Tibial nerve (tissue), 4 donors: Measurements from ENCODE around the gene NPR1. TPM values are rescaled to one million over a fixed set of nuclear protein-coding genes. Genes with fewer than 3 reads are reported as not detected.
"Not testable (repeated sequence)": the region's sequence is repeated elsewhere in the genome, so short reads cannot be mapped to it uniquely, and the experiment has no call there.

ENCODE experiments used
- DNase-seq, 2 donors: peaks; one replicate each; pipeline ENCODE4 v3.0.0-alpha.2; 2019; ENCODE audit warnings: low spot score in 2 of 2
- H3K27ac ChIP-seq, 4 donors: fragments of 200-600 bp; sonication (generic) in 3 of 4; one replicate each; pipeline ENCODE4 v1.5.1; 2017 to 2019; ENCODE audit warnings: mild to moderate bottlenecking in 1 of 4
- H3K27me3 ChIP-seq, 2 donors: fragments of 200-600 bp; sonication (generic) in 1 of 2; one replicate each; pipeline versions ENCODE4 v1.5.1 to v1.6.0; 2017 to 2019
- H3K36me3 ChIP-seq, 3 donors: fragments of 200-600 bp; sonication (generic); one replicate each; pipeline ENCODE4 v1.5.1; 2018 to 2019
- H3K4me1 ChIP-seq, 4 donors: fragments of 200-600 bp; sonication (generic) in 3 of 4; one replicate each; pipeline ENCODE4 v1.5.1; 2017 to 2019
- H3K4me3 ChIP-seq, 4 donors: fragments of 200-600 bp; sonication (generic) in 3 of 4; one replicate each; pipeline ENCODE4 v1.5.1; 2017 to 2019; ENCODE audit warnings: mild to moderate bottlenecking in 1 of 4, moderate library complexity in 1 of 4
- H3K9me3 ChIP-seq, 4 donors: fragments of 200-600 bp; sonication (generic) in 3 of 4; one replicate each; pipeline ENCODE4 v1.5.1; 2017 to 2019
- EP300 ChIP-seq, 2 donors: sonication (generic); formaldehyde crosslinking; IDR thresholded peaks; one replicate each; pipeline ENCODE4 v1.6.1; 2017; ENCODE audit warnings: antibody characterized with exemption in 2 of 2, mild to moderate bottlenecking in 1 of 2
- POLR2A ChIP-seq, 2 donors: fragments of 450-650 bp; IDR thresholded peaks; one replicate each; pipeline ENCODE4 v1.6.1; 2017; ENCODE audit warnings: antibody characterized with exemption in 2 of 2, mild to moderate bottlenecking in 2 of 2, moderate library complexity in 2 of 2
- WGBS, 2 donors: methylation state at CpG; one replicate each; pipeline ENCODE4 v1.1.5; 2018; 5-methylcytosine and 5-hydroxymethylcytosine counted together
- total RNA-seq, 4 donors: library from RNA; depleted of rRNA; stranded (reverse); fragments of >200 nt; gene quantifications; one replicate each; pipeline ENCODE4 v1.1.0, GENCODE V29; 2016
- TF ChIP-seq, protein P1 (sequence below), 5 experiments: fragments of 200-600 bp in 3 of 5; fragments of 450-650 bp in 2 of 5; sonication (generic) in 3 of 5; IDR thresholded peaks; one replicate each; pipeline ENCODE4 v1.5.1; 2016 to 2019; ENCODE audit warnings: antibody characterized with exemption in 5 of 5, mild to moderate bottlenecking in 3 of 5, moderate library complexity in 2 of 5

NPR1 gene
- total RNA-seq, 4 donors from 2014 or later, result 36.9 to 87.5 (median 58.4) TPM

DNA sequence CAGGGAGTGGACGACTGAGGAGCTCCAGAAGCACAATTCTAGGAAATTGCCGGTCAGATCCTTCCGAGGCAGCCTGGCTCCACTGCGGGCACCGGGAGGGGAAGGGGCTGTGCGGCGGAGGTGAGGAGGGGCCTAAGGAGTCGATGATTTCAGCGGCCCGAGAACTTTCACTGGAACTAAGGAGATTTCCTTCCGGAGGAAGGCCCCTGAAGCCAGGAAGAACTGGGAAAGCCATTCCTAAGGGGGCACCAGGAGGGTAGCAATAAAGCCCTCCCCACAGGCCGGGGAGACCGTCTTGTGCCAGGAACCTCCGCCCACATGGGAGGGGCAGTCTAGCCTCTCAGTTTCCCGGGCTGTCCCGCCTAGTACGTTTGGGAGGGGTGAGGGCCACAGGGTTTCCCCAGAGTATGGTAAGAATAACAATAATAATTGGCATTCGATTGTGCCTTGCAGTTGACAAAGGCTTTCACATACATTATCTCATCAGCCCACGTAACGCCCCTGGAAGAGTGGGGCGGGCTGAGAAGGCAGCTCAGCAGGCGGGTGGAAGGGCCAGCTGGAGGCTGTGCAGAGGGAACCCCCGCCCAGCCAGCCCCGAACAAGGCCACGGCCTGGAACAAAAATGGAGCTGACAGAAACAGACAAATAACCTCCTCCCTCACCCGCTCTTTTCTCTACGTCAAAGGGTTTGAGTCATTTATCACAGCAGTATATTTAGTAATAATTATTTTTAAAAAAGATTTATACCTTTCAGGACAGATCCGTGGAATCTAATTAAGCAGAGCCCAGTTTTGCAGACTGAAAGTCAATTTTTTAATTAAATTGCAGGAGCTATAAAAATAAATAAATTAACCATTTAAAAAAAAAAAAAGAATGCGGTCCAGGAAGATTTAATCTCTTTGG is 19.8 kb downstream of the NPR1 start:
- Histone ChIP-seq H3K27me3 (no peaks in the 10 kb centered on the region), H3K4me1 (peaks cover 0 to 20% (median 7%) of the 10 kb centered on the region in 4 donors), H3K9me3 (no peaks in the 10 kb centered on the region), H3K27ac (peak overlapping the region; percentile 38 to 79 (median 69)), H3K36me3 (peaks cover 0 to 3% (median 0%) of the 10 kb centered on the region in 3 donors), H3K4me3 (peak overlapping the region in 3 of 4 donors; percentile 11 to 32 (median 11))
- no peak for TF ChIP-seq POLR2A (IDR thresholded peaks at IDR 0.05)
- peak in 1 of 2 donors; percentile 33 for TF ChIP-seq EP300 (IDR thresholded peaks at IDR 0.05)
- peak; percentile 17 to 37 for DNase-seq
- WGBS, 2 donors, result 22 to 23% methylated on average over 29 of the region's 29 CpGs

DNA sequence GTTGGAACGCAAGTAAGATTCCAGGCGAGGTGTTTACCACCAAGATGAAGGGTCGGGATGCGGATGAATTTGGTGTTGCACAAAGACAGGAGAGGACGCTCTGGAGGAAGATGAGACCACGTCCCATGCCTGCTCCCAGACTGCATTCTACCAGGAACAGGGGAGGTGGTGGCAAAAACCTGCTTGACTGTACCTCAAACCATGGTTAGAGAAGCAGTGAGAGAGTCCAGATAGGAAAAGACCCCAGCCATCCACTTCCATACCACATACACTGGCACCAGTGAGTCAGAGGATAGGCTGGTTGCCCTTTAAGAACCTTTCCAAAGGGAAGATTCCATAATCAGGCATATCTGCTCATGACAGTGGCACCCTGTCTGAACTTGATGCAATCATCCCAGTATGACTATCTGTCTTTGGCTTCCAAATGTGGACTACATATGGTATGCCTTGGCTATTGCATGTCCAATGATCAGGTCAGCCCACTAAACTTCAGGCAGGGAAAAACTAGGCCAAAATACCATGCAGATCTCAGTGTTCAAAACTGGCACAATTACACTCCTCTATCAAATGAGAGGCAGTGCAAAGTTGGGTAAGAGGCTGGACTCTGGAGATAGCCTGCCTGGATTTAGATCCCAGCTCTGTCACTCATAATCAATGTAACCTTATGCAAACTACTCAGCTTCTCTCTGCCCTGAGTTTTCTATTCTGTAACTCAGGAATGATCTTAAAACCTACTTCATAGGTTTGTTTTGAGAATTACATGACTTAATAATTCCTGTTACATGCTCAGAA is 20.6 kb downstream of the NPR1 start:
- Histone ChIP-seq H3K27ac (peak overlapping the region in 1 of 4 donors; percentile 68), H3K4me3 (no peak overlapping the region), H3K4me1 (peaks cover 0 to 20% (median 7%) of the 10 kb centered on the region in 4 donors), H3K27me3 (no peaks in the 10 kb centered on the region), H3K9me3 (no peaks in the 10 kb centered on the region), H3K36me3 (no peaks in the 10 kb centered on the region)
- 92 to 97% methylated on average over 6 of the region's 6 CpGs for WGBS, 2 donors
- DNase-seq, result no peak
- TF ChIP-seq POLR2A (IDR thresholded peaks at IDR 0.05), result no peak
- TF ChIP-seq, protein P1, sequence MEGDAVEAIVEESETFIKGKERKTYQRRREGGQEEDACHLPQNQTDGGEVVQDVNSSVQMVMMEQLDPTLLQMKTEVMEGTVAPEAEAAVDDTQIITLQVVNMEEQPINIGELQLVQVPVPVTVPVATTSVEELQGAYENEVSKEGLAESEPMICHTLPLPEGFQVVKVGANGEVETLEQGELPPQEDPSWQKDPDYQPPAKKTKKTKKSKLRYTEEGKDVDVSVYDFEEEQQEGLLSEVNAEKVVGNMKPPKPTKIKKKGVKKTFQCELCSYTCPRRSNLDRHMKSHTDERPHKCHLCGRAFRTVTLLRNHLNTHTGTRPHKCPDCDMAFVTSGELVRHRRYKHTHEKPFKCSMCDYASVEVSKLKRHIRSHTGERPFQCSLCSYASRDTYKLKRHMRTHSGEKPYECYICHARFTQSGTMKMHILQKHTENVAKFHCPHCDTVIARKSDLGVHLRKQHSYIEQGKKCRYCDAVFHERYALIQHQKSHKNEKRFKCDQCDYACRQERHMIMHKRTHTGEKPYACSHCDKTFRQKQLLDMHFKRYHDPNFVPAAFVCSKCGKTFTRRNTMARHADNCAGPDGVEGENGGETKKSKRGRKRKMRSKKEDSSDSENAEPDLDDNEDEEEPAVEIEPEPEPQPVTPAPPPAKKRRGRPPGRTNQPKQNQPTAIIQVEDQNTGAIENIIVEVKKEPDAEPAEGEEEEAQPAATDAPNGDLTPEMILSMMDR (IDR thresholded peaks at IDR 0.05), result no peak
- TF ChIP-seq EP300 (IDR thresholded peaks at IDR 0.05), result no peak

DNA sequence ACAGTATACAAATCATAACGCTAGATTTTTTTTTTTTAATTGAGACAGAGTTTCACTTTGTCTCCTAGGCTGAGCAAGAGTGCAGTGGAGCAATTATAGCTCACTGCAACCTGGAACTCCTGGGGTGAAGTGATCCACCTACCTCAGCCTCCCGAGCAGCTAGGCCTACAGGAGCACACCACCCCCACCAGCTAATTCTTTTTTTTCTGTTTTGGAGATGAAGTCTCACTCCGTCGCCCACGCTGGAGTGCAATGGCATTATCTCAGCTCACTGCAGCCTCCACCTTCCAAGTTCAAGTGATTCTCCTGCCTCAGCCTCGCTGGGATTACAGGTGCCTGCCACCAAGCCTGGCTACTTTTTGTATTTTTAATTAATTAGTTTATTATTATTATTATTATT is 21.3 kb downstream of the NPR1 start:
- Histone ChIP-seq H3K4me1 (peaks cover 0 to 20% (median 7%) of the 10 kb centered on the region in 4 donors), H3K9me3 (no peaks in the 10 kb centered on the region), H3K36me3 (no peaks in the 10 kb centered on the region), H3K27me3 (no peaks in the 10 kb centered on the region), H3K27ac (no peak overlapping the region), H3K4me3 (no peak overlapping the region)
- 84 to 94% methylated on average over 6 of the region's 6 CpGs for WGBS, 2 donors
- TF ChIP-seq EP300 (IDR thresholded peaks at IDR 0.05), result no peak
- DNase-seq, result no peak

DNA sequence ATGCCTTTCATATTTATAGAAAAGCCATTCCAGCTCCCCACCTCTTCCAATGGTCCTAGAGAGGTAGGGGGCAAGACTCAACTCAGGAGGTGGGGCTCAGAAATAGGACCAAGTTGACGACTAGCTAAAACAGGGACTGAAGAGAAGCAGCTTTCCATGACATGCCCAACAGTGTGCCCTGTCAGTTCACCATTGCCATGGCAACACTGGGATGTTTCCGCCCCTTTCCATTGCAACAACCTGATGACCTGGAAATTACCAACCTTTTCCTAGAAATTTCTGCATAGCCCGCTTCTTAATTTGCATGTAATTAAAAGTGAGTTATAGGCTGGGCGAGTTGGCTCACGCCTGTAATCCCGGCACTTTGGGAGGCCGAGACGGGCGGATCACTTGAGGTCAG is 27.0 kb downstream of the NPR1 start:
- Histone ChIP-seq H3K27ac (no peak overlapping the region), H3K36me3 (no peaks in the 10 kb centered on the region), H3K27me3 (no peaks in the 10 kb centered on the region), H3K4me3 (no peak overlapping the region), H3K9me3 (no peaks in the 10 kb centered on the region), H3K4me1 (no peaks in the 10 kb centered on the region)
- 90 to 97% methylated on average over 9 of the region's 9 CpGs for WGBS, 2 donors
- TF ChIP-seq POLR2A (IDR thresholded peaks at IDR 0.05) (no peak), EP300 (IDR thresholded peaks at IDR 0.05) (no peak)
- TF ChIP-seq, protein P1 (IDR thresholded peaks at IDR 0.05), result no peak
- no peak for DNase-seq

DNA sequence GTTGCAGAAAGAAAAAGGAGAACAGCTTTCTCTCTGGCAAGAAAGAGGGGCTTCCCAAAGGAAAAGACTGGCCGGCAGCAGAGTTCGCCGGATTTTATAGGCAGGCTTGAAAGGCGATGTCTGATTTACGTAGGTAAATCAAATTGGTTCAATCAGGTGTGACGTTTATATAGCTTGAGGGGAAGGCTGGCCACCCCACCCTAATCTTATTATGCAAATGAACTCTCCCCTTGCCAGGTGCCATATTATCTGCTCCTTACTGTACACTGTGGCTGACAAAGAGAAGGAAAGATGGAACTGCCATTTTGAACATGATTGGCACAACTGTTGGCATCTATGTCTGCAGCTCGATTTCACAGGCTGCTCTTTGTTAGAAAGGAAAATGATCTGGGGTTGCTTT is 32.5 kb downstream of the NPR1 start:
- H3K9me3 ChIP-seq, result no peaks in the 10 kb centered on the region
- H3K36me3 ChIP-seq, result no peaks in the 10 kb centered on the region
- H3K27ac ChIP-seq, result no peak overlapping the region
- H3K4me1 ChIP-seq, result no peaks in the 10 kb centered on the region
- DNase-seq, result no peak
- TF ChIP-seq, protein P1 (IDR thresholded peaks at IDR 0.05), result no peak
- TF ChIP-seq EP300 (IDR thresholded peaks at IDR 0.05) (no peak), POLR2A (IDR thresholded peaks at IDR 0.05) (no peak)
- peaks cover 0 to 7% of the 10 kb centered on the region in 2 donors for H3K27me3 ChIP-seq
- 34 to 35% methylated on average over 7 of the region's 7 CpGs for WGBS, 2 donors
- H3K4me3 ChIP-seq, result no peak overlapping the region

DNA sequence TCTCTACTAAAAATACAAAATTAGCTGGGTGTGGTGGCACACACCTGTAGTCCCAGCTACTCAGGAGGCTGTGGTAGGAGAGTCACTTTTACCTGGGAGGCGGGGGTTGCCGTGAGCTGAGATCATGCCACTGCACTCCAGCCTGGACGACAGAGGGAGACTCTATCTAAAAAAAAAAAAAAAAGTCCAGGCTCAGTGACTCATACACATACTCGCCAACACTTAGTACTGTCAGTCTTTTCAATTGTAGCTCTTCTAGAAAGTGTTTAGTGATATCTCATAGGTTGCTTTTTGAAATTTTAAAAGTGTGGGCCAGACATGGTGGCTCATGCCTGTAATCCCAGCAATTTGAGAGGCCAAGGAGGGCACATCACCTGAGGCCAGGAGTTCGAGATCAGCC is 37.7 kb downstream of the NPR1 start:
- not testable (repeated sequence) for H3K4me1 ChIP-seq

More for the DNA sequence above, 37.7 kb downstream of the NPR1 start:
- not testable (repeated sequence) for H3K27me3 ChIP-seq, H3K36me3 ChIP-seq, H3K27ac ChIP-seq, H3K4me3 ChIP-seq, DNase-seq, H3K9me3 ChIP-seq
- 82 to 88% methylated on average over 5 of the region's 5 CpGs for WGBS, 2 donors
